OCI-LY1 (cell line): ENCODE results near the gene TMEM239.
"Not testable (repeated sequence)": the region's sequence is repeated elsewhere in the genome, so short reads cannot be mapped to it uniquely, and the experiment has no call there.

Source experiments
- H2AFZ ChIP-seq: fragments of 200-600 bp; sonication (generic), shearing (Covaris generic); 2 replicates; pipeline ENCODE4 v1.6.0; 2014; ENCODE audit warnings: antibody characterized with exemption, mild to moderate bottlenecking, low read length
- H3F3A ChIP-seq: fragments of 200-600 bp; sonication (generic), shearing (Covaris generic); 2 replicates; pipeline ENCODE4 v1.6.0; 2014; ENCODE audit warnings: mild to moderate bottlenecking, antibody characterized with exemption, low read length, moderate library complexity; ENCODE audit not compliant: insufficient read depth
- H3K27ac ChIP-seq: fragments of 200-600 bp; sonication (generic); 2 replicates; pipeline ENCODE4 v1.5.1; 2014; ENCODE audit warnings: low read length, mixed run types, mild to moderate bottlenecking, low read depth; ENCODE audit not compliant: poor library complexity, severe bottlenecking
- H3K27me3 ChIP-seq: fragments of 200-600 bp; sonication (generic); 2 replicates; pipeline ENCODE4 v1.6.0; 2014; ENCODE audit warnings: antibody characterized with exemption, mild to moderate bottlenecking, low read length, moderate library complexity; ENCODE audit not compliant: insufficient read depth
- H3K36me3 ChIP-seq: fragments of 200-600 bp; sonication (generic); 2 replicates; pipeline ENCODE4 v1.6.1; 2014; ENCODE audit warnings: mild to moderate bottlenecking, antibody characterized with exemption, low read length, moderate library complexity, mixed read lengths; ENCODE audit not compliant: insufficient read depth
- H3K4me1 ChIP-seq: fragments of 200-600 bp; sonication (generic); 2 replicates; pipeline ENCODE4 v1.5.1; 2014; ENCODE audit warnings: mild to moderate bottlenecking, low read length, moderate library complexity; ENCODE audit not compliant: insufficient read depth, severe bottlenecking
- H3K4me2 ChIP-seq: fragments of 200-600 bp; sonication (generic), shearing (Covaris generic); 2 replicates; pipeline ENCODE4 v1.6.1; 2014; ENCODE audit warnings: low read length
- H3K4me3 ChIP-seq: fragments of 200-600 bp; sonication (generic); 2 replicates; pipeline ENCODE4 v1.5.1; 2014; ENCODE audit warnings: low read length, low read depth, mild to moderate bottlenecking, mixed read lengths; ENCODE audit not compliant: poor library complexity, severe bottlenecking
- H3K79me2 ChIP-seq: fragments of 200-600 bp; shearing (Covaris generic); 2 replicates; pipeline ENCODE4 v1.6.1; 2016; ENCODE audit warnings: mixed run types, low read length, mixed read lengths; ENCODE audit not compliant: insufficient read depth
- H3K9ac ChIP-seq: fragments of 200-600 bp; sonication (generic), shearing (Covaris generic); 2 replicates; pipeline ENCODE4 v1.6.1; 2014; ENCODE audit warnings: mild to moderate bottlenecking, low read length, mixed read lengths
- H3K9me2 ChIP-seq: fragments of 200-600 bp; sonication (generic), shearing (Covaris generic); 2 replicates; pipeline ENCODE4 v1.6.1; 2014; ENCODE audit warnings: low read depth, mild to moderate bottlenecking, low read length, mixed read lengths
- H3K9me3 ChIP-seq: fragments of 200-600 bp; shearing (Covaris generic); 2 replicates; pipeline ENCODE4 v1.6.1; 2014; ENCODE audit warnings: low read length, mixed read lengths
- H4K20me1 ChIP-seq: fragments of 200-600 bp; sonication (generic), shearing (Covaris generic); 2 replicates; pipeline ENCODE4 v1.6.0; 2016; ENCODE audit warnings: mild to moderate bottlenecking, low read length; ENCODE audit not compliant: insufficient read depth
- EZH2 ChIP-seq: fragments of 200-600 bp; sonication (generic), shearing (Covaris generic); IDR thresholded peaks from 2 replicates; pipeline ENCODE4 v1.8.0; 2017; ENCODE audit warnings: borderline replicate concordance, mixed run types, mild to moderate bottlenecking, antibody characterized with exemption, low read length, moderate library complexity, mixed read lengths
- TF ChIP-seq, protein P1 (sequence below): fragments of 200-600 bp; sonication (generic), shearing (Covaris generic); IDR thresholded peaks from 2 replicates; pipeline ENCODE4 v1.5.1; 2017; ENCODE audit warnings: mild to moderate bottlenecking, antibody characterized with exemption, low read length, moderate library complexity, mixed read lengths

The TMEM239 gene

GRCh38 chr20:2816030-2816582 lies at the start of gene TMEM239:
Gene TMEM239, plus strand, starts transcription at chr20:2816364. Its CDS starts 191 bp downstream, at chr20:2816555.
- H3K4me1 ChIP-seq = no peaks in the 10 kb centered on the region
- no peaks in the 10 kb centered on the region for H3F3A ChIP-seq
- no peak for TF ChIP-seq EZH2
- TF ChIP-seq, protein P1, sequence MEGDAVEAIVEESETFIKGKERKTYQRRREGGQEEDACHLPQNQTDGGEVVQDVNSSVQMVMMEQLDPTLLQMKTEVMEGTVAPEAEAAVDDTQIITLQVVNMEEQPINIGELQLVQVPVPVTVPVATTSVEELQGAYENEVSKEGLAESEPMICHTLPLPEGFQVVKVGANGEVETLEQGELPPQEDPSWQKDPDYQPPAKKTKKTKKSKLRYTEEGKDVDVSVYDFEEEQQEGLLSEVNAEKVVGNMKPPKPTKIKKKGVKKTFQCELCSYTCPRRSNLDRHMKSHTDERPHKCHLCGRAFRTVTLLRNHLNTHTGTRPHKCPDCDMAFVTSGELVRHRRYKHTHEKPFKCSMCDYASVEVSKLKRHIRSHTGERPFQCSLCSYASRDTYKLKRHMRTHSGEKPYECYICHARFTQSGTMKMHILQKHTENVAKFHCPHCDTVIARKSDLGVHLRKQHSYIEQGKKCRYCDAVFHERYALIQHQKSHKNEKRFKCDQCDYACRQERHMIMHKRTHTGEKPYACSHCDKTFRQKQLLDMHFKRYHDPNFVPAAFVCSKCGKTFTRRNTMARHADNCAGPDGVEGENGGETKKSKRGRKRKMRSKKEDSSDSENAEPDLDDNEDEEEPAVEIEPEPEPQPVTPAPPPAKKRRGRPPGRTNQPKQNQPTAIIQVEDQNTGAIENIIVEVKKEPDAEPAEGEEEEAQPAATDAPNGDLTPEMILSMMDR = no peak
- H3K9me3 ChIP-seq = no peaks in the 10 kb centered on the region
- H4K20me1 ChIP-seq = no peaks in the 10 kb centered on the region
- no peaks in the 10 kb centered on the region for H3K36me3 ChIP-seq
- H3K27ac ChIP-seq = no peak within 1 kb of the TSS
- no peak within 1 kb of the TSS for H3K9ac ChIP-seq
- H3K27me3 ChIP-seq = 0 out of 2 replicates have a peak, but pooled peaks cover 4% of the 10 kb centered on the region
- H3K9me2 ChIP-seq = no peaks in the 10 kb centered on the region
- no peak within 1 kb of the TSS for H2AFZ ChIP-seq
- no peak within 1 kb of the TSS for H3K4me2 ChIP-seq
- H3K4me3 ChIP-seq = no peak within 1 kb of the TSS
- no peaks in the 10 kb centered on the region for H3K79me2 ChIP-seq

DNA sequence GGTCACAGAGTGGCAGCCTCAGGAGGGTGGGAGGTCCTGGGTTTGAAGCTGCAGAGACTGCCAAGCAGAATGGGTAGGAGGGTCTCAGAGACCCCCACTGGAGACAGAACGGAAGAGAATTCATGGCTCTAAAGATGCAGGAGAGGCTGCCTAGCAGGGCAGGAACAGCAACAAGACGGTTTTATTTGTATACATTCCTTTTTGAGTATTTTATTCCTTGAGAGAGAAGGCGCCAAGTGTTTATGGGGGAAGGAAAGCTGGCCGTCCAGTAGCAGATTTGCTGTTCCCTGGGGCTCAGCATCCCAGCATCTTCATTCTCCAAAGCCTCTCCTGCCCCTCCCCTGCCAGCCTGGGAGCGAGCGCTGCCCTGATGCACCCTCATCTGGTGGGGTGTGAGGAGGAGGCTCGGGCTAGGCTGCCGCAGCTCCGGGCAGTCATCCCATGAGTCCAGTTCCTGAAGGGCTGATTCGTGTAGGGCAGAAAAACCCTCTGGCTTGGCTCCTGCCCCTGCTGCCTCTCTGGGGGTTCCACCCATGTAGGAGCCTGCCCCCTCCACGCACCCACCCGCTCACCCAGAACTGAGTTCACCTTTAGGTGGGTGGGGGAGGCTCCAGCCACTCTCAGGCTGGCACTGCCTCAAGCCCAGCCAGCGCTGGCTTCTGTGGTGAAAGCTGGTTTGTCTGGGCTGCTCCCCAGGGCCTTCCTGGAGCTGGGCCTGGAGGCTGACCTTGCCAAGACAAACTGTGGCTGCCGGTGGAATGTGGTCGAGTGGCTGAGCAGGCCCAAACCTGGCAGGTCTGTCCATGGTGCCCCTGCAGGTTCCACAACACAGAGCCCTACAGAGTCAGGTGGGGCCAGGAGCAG lies 48.2 kb upstream of the TMEM239 start:
- no peaks in the 10 kb centered on the region for H3K9me2 ChIP-seq
- no peaks in the 10 kb centered on the region for H3K9me3 ChIP-seq
- H2AFZ ChIP-seq = no peak overlapping the region
- H4K20me1 ChIP-seq = no peaks in the 10 kb centered on the region
- peaks cover 3% of the 10 kb centered on the region; the same call in 1 of the 2 replicates for H3K27me3 ChIP-seq
- no peaks in the 10 kb centered on the region for H3K36me3 ChIP-seq
- no peaks in the 10 kb centered on the region for H3K79me2 ChIP-seq
- no peak overlapping the region for H3K4me2 ChIP-seq
- H3F3A ChIP-seq = no peaks in the 10 kb centered on the region
- H3K9ac ChIP-seq = no peak overlapping the region
- TF ChIP-seq EZH2 = no peak
- TF ChIP-seq, protein P1 = no peak
- H3K4me3 ChIP-seq = no peak overlapping the region
- no peak overlapping the region for H3K27ac ChIP-seq
- no peaks in the 10 kb centered on the region for H3K4me1 ChIP-seq

- Histone ChIP-seq H3K9me2 (no peaks in the 10 kb centered on the region), H3F3A (no peaks in the 10 kb centered on the region), H3K4me3 (no peak overlapping the region), H3K9me3 (no peaks in the 10 kb centered on the region), H3K4me1 (no peaks in the 10 kb centered on the region), H3K79me2 (no peaks in the 10 kb centered on the region), H2AFZ (no peak overlapping the region), H3K4me2 (no peak overlapping the region), H3K27ac (no peak overlapping the region), H3K36me3 (no peaks in the 10 kb centered on the region), H3K27me3 (peaks cover 3% of the 10 kb centered on the region; the same call in 1 of the 2 replicates), H3K9ac (no peak overlapping the region), H4K20me1 (no peaks in the 10 kb centered on the region)
- TF ChIP-seq, protein P1 = no peak
- TF ChIP-seq EZH2 = no peak
These were observed 47.5 kb upstream of the TMEM239 start for GRCh38 chr20:2768632-2769015.

DNA sequence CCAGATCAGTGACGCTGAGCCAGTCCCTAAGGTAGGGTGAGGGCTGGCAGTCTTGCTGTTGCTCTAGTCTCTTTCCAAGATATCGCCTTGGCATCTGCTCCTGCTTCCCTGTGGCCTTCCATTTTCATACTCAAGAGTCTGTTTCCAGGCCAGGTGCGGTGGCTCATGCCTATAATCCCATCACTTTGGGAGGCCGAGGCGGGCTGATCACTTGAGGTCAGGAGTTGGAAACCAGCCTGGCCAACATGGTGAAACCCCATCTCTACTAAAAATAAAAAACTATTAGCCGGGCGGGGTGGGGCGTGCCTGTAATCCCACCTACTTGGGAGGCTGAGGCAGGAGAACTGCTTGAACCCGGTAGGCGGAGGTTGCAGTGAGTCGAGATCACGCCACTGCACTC lies 46.1 kb upstream of the TMEM239 start:
- H3K79me2 ChIP-seq, H3F3A ChIP-seq, H4K20me1 ChIP-seq, H3K4me2 ChIP-seq, H3K36me3 ChIP-seq, H3K27me3 ChIP-seq, H2AFZ ChIP-seq, H3K27ac ChIP-seq, H3K9ac ChIP-seq, H3K9me2 ChIP-seq, H3K4me1 ChIP-seq, H3K9me3 ChIP-seq, H3K4me3 ChIP-seq: not testable (repeated sequence)
